NCI-H2227 treated with DMSO at 0.1 percent for 48 hours (cell line): Measurements from ENCODE around the gene INKA1.
A peak's percentile ranks its signal among the peaks of the same experiment; 100 is the strongest.
"Not testable (repeated sequence)": the region's sequence is repeated elsewhere in the genome, so short reads cannot be mapped to it uniquely, and the experiment has no call there.

Experiments
- DNase-seq: peaks from one replicate; lab custom pipeline; 2025; lab: John Stamatoyannopoulos, UW

INKA1 gene

GRCh38 chr3:49807431-49808114, 4.5 kb downstream of the INKA1 start:
- no peak for DNase-seq

- DNase-seq, result no peak
Observed at GRCh38 chr3:49812916-49813496, 9.9 kb downstream of the INKA1 start.

- DNase-seq, result no peak
Observed at GRCh38 chr3:49813497-49814174, 10.6 kb downstream of the INKA1 start, which contains the start of gene UBA7. Gene UBA7 (minus strand): TSS chr3:49813953. CDS start chr3:49813787, 166 bp downstream.

GRCh38 chr3:49823131-49823530, 20.1 kb downstream of the INKA1 start:
- not testable (repeated sequence) for DNase-seq

- DNase-seq, result no peak
Observed at GRCh38 chr3:49826016-49826415, 23.0 kb downstream of the INKA1 start.

GRCh38 chr3:49831341-49831740, 28.3 kb downstream of the INKA1 start:
- no peak for DNase-seq

- peak; percentile 13 for DNase-seq
Observed at GRCh38 chr3:49839193-49839809, 36.2 kb downstream of the INKA1 start.

- no peak for DNase-seq
Observed at GRCh38 chr3:49840388-49840787, 37.3 kb downstream of the INKA1 start.

- no peak for DNase-seq
Observed at GRCh38 chr3:49841126-49841696, 38.1 kb downstream of the INKA1 start.

- no peak for DNase-seq
Observed at GRCh38 chr3:49841806-49842205, 38.7 kb downstream of the INKA1 start.

- DNase-seq, result no peak
Observed at GRCh38 chr3:49842843-49843517, 39.9 kb downstream of the INKA1 start.

GRCh38 chr3:49844464-49845183, 41.6 kb downstream of the INKA1 start:
- DNase-seq, result no peak

- no peak for DNase-seq
Observed at GRCh38 chr3:49845694-49846093, 42.6 kb downstream of the INKA1 start.
